SK-N-SH treated with all-trans-retinoic acid at 6 μM for 48 hours (cell line): ENCODE measurements around the gene PARD3B.
A peak's percentile ranks its signal among the peaks of the same experiment; 100 is the strongest.

Experiments used
- ATAC-seq: fragments of 200-7000 bp; cut with Tn5 transposase; 3 replicates; pipeline ENCODE4 v1.9.1; 2020; ENCODE audit warnings: mild to moderate bottlenecking, moderate library complexity
- ARNTL ChIP-seq: fragments of 450-650 bp; formaldehyde crosslinking; IDR thresholded peaks from 2 replicates; pipeline ENCODE4 v1.5.0; 2020; ENCODE audit warnings: low read depth, mild to moderate bottlenecking, moderate library complexity, borderline replicate concordance
- BACH2 ChIP-seq: fragments of 250-450 bp; sonication (Bioruptor Pico); IDR thresholded peaks from 2 replicates; pipeline ENCODE4 v1.9.0; 2021; ENCODE audit warnings: mild to moderate bottlenecking, borderline replicate concordance
- CREB5 ChIP-seq: fragments of 250-450 bp; sonication (Bioruptor Pico); IDR thresholded peaks from 2 replicates; pipeline ENCODE4 v1.5.1; 2020; ENCODE audit warnings: low read depth, mild to moderate bottlenecking, moderate library complexity
- CSDC2 ChIP-seq: fragments of 250-450 bp; sonication (Bioruptor Pico); IDR thresholded peaks from 2 replicates; pipeline ENCODE4 v1.5.0; 2020; ENCODE audit warnings: mild to moderate bottlenecking, moderate library complexity
- CSRNP3 ChIP-seq: fragments of 250-450 bp; sonication (Bioruptor Pico); IDR thresholded peaks from 2 replicates; pipeline ENCODE4 v1.5.1; 2021; ENCODE audit warnings: mild to moderate bottlenecking, moderate library complexity
- ESRRG ChIP-seq: fragments of 250-450 bp; sonication (Bioruptor Pico); IDR thresholded peaks from 2 replicates; pipeline ENCODE4 v1.6.1; 2021; ENCODE audit warnings: mild to moderate bottlenecking
- GLIS3 ChIP-seq: fragments of 250-450 bp; sonication (Bioruptor Pico); IDR thresholded peaks from 2 replicates; pipeline ENCODE4 v1.5.0; 2020; ENCODE audit warnings: mild to moderate bottlenecking, moderate library complexity
- ISL1 ChIP-seq: fragments of 250-450 bp; sonication (Bioruptor Pico); IDR thresholded peaks from 2 replicates; pipeline ENCODE4 v2.1.2; 2022; ENCODE audit warnings: mild to moderate bottlenecking, moderate library complexity
- OSR1 ChIP-seq: fragments of 250-450 bp; sonication (Bioruptor Pico); IDR thresholded peaks from 2 replicates; pipeline ENCODE4 v1.8.0; 2022; ENCODE audit warnings: moderate library complexity, mild to moderate bottlenecking, inconsistent platforms
- PATZ1 ChIP-seq: fragments of 250-450 bp; sonication (Bioruptor Pico); IDR thresholded peaks from 2 replicates; pipeline ENCODE4 v1.8.0; 2020; ENCODE audit warnings: mild to moderate bottlenecking, moderate library complexity, borderline replicate concordance
- PPARA ChIP-seq: fragments of 250-450 bp; sonication (Bioruptor Pico); IDR thresholded peaks from 2 replicates; pipeline ENCODE4 v1.5.0; 2020; ENCODE audit warnings: mild to moderate bottlenecking, borderline replicate concordance
- SNAI2 ChIP-seq: fragments of 250-450 bp; sonication (Bioruptor Pico); IDR thresholded peaks from 2 replicates; pipeline ENCODE4 v1.5.0; 2020; ENCODE audit warnings: mild to moderate bottlenecking, moderate library complexity
- TCF4 ChIP-seq: fragments of 250-450 bp; sonication (Bioruptor Pico); IDR thresholded peaks from 2 replicates; pipeline ENCODE4 v1.8.0; 2021; ENCODE audit warnings: mild to moderate bottlenecking, moderate library complexity, borderline replicate concordance
- TSHZ2 ChIP-seq: fragments of 250-450 bp; sonication (Bioruptor Pico); IDR thresholded peaks from 2 replicates; pipeline ENCODE4 v1.5.0; 2020; ENCODE audit warnings: mild to moderate bottlenecking, moderate library complexity
- ZC3H10 ChIP-seq: fragments of 250-450 bp; sonication (Bioruptor Pico); IDR thresholded peaks from 2 replicates; pipeline ENCODE4 v1.5.1; 2021; ENCODE audit warnings: mild to moderate bottlenecking, moderate library complexity
- ZNF565 ChIP-seq: fragments of 450-650 bp; formaldehyde crosslinking; conservative IDR thresholded peaks from 2 replicates; pipeline ENCODE4 v1.5.0; 2020; ENCODE audit warnings: low read depth, mild to moderate bottlenecking, moderate library complexity
- ZNF70 ChIP-seq: fragments of 450-650 bp; formaldehyde crosslinking; IDR thresholded peaks from 2 replicates; pipeline ENCODE4 v1.5.0; 2020; ENCODE audit warnings: mild to moderate bottlenecking, moderate library complexity
- ZNF8 ChIP-seq: fragments of 450-650 bp; formaldehyde crosslinking; IDR thresholded peaks from 2 replicates; pipeline ENCODE4 v1.5.0; 2020; ENCODE audit warnings: mild to moderate bottlenecking, moderate library complexity

PARD3B gene

GRCh38 chr2:205451901-205452512, 906.7 kb downstream of the PARD3B start:
- ATAC-seq, result no peak
- TF ChIP-seq ZNF70, result no peak
- TF ChIP-seq BACH2 (CRISPR knock-in tag), result no peak
- no peak for TF ChIP-seq CREB5 (CRISPR knock-in tag)
- no peak for TF ChIP-seq PPARA (CRISPR knock-in tag)
- TF ChIP-seq ARNTL (CRISPR knock-in tag), result no peak
- no peak for TF ChIP-seq ZC3H10 (CRISPR knock-in tag)
- TF ChIP-seq ZNF8 (CRISPR knock-in tag), result no peak
- no peak for TF ChIP-seq SNAI2
- no peak for TF ChIP-seq TSHZ2 (CRISPR knock-in tag)

GRCh38 chr2:205453202-205453601, 907.9 kb downstream of the PARD3B start:
- no peak for TF ChIP-seq OSR1
- TF ChIP-seq TCF4 (CRISPR knock-in tag), result peak; percentile 79; the same call in 1 of the 2 replicates
- TF ChIP-seq ZNF8 (CRISPR knock-in tag), result peak; percentile 89

GRCh38 chr2:205456682-205457081, 911.4 kb downstream of the PARD3B start:
- no peak for TF ChIP-seq SNAI2
- no peak for ATAC-seq

More at GRCh38 chr2:205453202-205453601, 907.9 kb downstream of the PARD3B start:
- ATAC-seq, result no peak

GRCh38 chr2:205460217-205460616, 914.9 kb downstream of the PARD3B start:
- TF ChIP-seq PATZ1 (CRISPR knock-in tag) (no peak), TCF4 (CRISPR knock-in tag) (no peak), PPARA (CRISPR knock-in tag) (no peak), ZC3H10 (CRISPR knock-in tag) (no peak), CSRNP3 (CRISPR knock-in tag) (no peak), BACH2 (CRISPR knock-in tag) (no peak), CREB5 (CRISPR knock-in tag) (no peak), ESRRG (CRISPR knock-in tag) (no peak), SNAI2 (no peak), ISL1 (CRISPR knock-in tag) (no peak), TSHZ2 (CRISPR knock-in tag) (no peak), ZNF8 (CRISPR knock-in tag) (no peak), CSDC2 (CRISPR knock-in tag) (no peak), ARNTL (CRISPR knock-in tag) (no peak), GLIS3 (CRISPR knock-in tag) (no peak), ZNF565 (no peak)
- no peak for ATAC-seq
